WTC11 (cell line): ENCODE data around the gene MICAL3. TPM values are rescaled to one million over a fixed set of nuclear protein-coding genes. Genes with fewer than 3 reads are reported as not detected.
A peak's percentile ranks its signal among the peaks of the same experiment; 100 is the strongest.

ENCODE experiments used
- ATAC-seq: fragments of 200-7000 bp; cut with Tn5 transposase; 2 replicates; pipeline ENCODE4 v1.10.0; 2021; ENCODE audit warnings: mild to moderate bottlenecking, moderate library complexity
- CTCF ChIA-PET: fragments of 300-600 bp; sonication (Branson Sonifier 250); formaldehyde crosslinking; loops from one replicate; lab custom pipeline; 2021; ENCODE audit warnings: antibody characterized with exemption; lab: Charles Lee
- POLR2A ChIA-PET: fragments of 350-600 bp; sonication (Branson Sonifier 250); formaldehyde crosslinking; loops from one replicate; lab custom pipeline; 2021; ENCODE audit warnings: antibody characterized with exemption; lab: Charles Lee
- DNase-seq: peaks from one replicate; pipeline ENCODE4 v3.0.0; 2021; ENCODE audit warnings: low spot score
- H3K27ac Mint-ChIP-seq: 2 replicates; pipeline ENCODE4 v1.8.0; 2021; ENCODE audit warnings: mixed read lengths
- H3K27me3 Mint-ChIP-seq: 2 replicates; pipeline ENCODE4 v1.8.0; 2021; ENCODE audit warnings: low read depth, mild to moderate bottlenecking, moderate library complexity, mixed read lengths
- H3K36me3 Mint-ChIP-seq: 2 replicates; pipeline ENCODE4 v1.8.0; 2021; ENCODE audit warnings: mixed read lengths
- H3K4me1 Mint-ChIP-seq: 2 replicates; pipeline ENCODE4 v1.8.0; 2022; ENCODE audit warnings: mixed read lengths
- H3K4me3 Mint-ChIP-seq: 2 replicates; pipeline ENCODE4 v1.8.0; 2021; ENCODE audit warnings: mild to moderate bottlenecking, moderate library complexity, mixed read lengths
- H3K9me3 Mint-ChIP-seq: 2 replicates; pipeline ENCODE4 v1.8.0; 2021; ENCODE audit warnings: mixed read lengths
- ESRRA ChIP-seq: sonication (generic); formaldehyde crosslinking; IDR thresholded peaks from 2 replicates; pipeline ENCODE4 v1.8.1; 2022; ENCODE audit warnings: mild to moderate bottlenecking, missing genetic modification reagents, borderline replicate concordance
- FOXJ3 ChIP-seq: sonication (generic); formaldehyde crosslinking; IDR thresholded peaks from 2 replicates; pipeline ENCODE4 v1.9.0; 2021; ENCODE audit warnings: missing genetic modification reagents, mild to moderate bottlenecking, borderline replicate concordance
- HMGA2 ChIP-seq: fragments of 250-450 bp; sonication (Bioruptor Pico); IDR thresholded peaks from 2 replicates; pipeline ENCODE4 v1.4.0; 2021; ENCODE audit warnings: mild to moderate bottlenecking, moderate library complexity
- MXD4 ChIP-seq: fragments of 250-450 bp; sonication (Bioruptor Pico); IDR thresholded peaks from 2 replicates; pipeline ENCODE4 v1.8.0; 2021; ENCODE audit warnings: mild to moderate bottlenecking, moderate library complexity, borderline replicate concordance
- MYBL2 ChIP-seq: sonication (generic); formaldehyde crosslinking; IDR thresholded peaks from 2 replicates; pipeline ENCODE4 v1.8.1; 2023; ENCODE audit warnings: mild to moderate bottlenecking, moderate library complexity, missing genetic modification reagents
- NFATC4 ChIP-seq: fragments of 250-450 bp; sonication (Bioruptor Pico); IDR thresholded peaks from 2 replicates; pipeline ENCODE4 v1.9.0; 2021; ENCODE audit warnings: mild to moderate bottlenecking
- NFE2L1 ChIP-seq: sonication (generic); formaldehyde crosslinking; IDR thresholded peaks from 2 replicates; pipeline ENCODE4 v1.8.1; 2023; ENCODE audit warnings: missing genetic modification reagents
- NR1H2 ChIP-seq: sonication (generic); formaldehyde crosslinking; IDR thresholded peaks from 2 replicates; pipeline ENCODE4 v1.9.0; 2021; ENCODE audit warnings: mild to moderate bottlenecking, moderate library complexity, missing genetic modification reagents
- RELA ChIP-seq: sonication (generic); formaldehyde crosslinking; IDR thresholded peaks from 2 replicates; pipeline ENCODE4 v1.8.1; 2022; ENCODE audit warnings: missing genetic modification reagents, mild to moderate bottlenecking, borderline replicate concordance
- SP1 ChIP-seq: sonication (generic); formaldehyde crosslinking; conservative IDR thresholded peaks from 2 replicates; pipeline ENCODE4 v1.8.1; 2022; ENCODE audit warnings: missing genetic modification reagents
- ZMAT4 ChIP-seq: fragments of 250-450 bp; sonication (Bioruptor Pico); IDR thresholded peaks from 2 replicates; pipeline ENCODE4 v1.9.0; 2021; ENCODE audit warnings: mild to moderate bottlenecking
- ZNF138 ChIP-seq: sonication (generic); formaldehyde crosslinking; conservative IDR thresholded peaks from 2 replicates; pipeline ENCODE4 v1.8.1; 2022; ENCODE audit warnings: mild to moderate bottlenecking, moderate library complexity, missing genetic modification reagents
- ZNF219 ChIP-seq: sonication (generic); formaldehyde crosslinking; IDR thresholded peaks from 2 replicates; pipeline ENCODE4 v1.8.0; 2023; ENCODE audit warnings: missing genetic modification reagents, mild to moderate bottlenecking, borderline replicate concordance
- ZNF396 ChIP-seq: fragments of 250-450 bp; sonication (Bioruptor Pico); IDR thresholded peaks from 2 replicates; pipeline ENCODE4 v1.8.0; 2021; ENCODE audit warnings: mild to moderate bottlenecking, moderate library complexity, borderline replicate concordance
- ZNF423 ChIP-seq: fragments of 250-450 bp; sonication (Bioruptor Pico); IDR thresholded peaks from 2 replicates; pipeline ENCODE4 v2.1.2; 2022; ENCODE audit warnings: mild to moderate bottlenecking, moderate library complexity
- ZNF671 ChIP-seq: fragments of 250-450 bp; sonication (Bioruptor Pico); IDR thresholded peaks from 2 replicates; pipeline ENCODE4 v1.8.0; 2021; ENCODE audit warnings: mild to moderate bottlenecking
- ZSCAN18 ChIP-seq: fragments of 250-450 bp; sonication (Bioruptor Pico); IDR thresholded peaks from 2 replicates; pipeline ENCODE4 v2.1.2; 2022; ENCODE audit warnings: mild to moderate bottlenecking, moderate library complexity
- total RNA-seq: library from RNA; stranded (reverse); gene quantifications from 3 replicates; pipeline ENCODE4 v1.2.3, GENCODE V29; 2021
- TF ChIP-seq, protein P1 (sequence below): sonication (generic); formaldehyde crosslinking; IDR thresholded peaks from 2 replicates; pipeline ENCODE4 v1.8.1; 2022; ENCODE audit warnings: low read depth, mild to moderate bottlenecking, moderate library complexity, missing genetic modification reagents, borderline replicate concordance
- TF ChIP-seq, protein P2 (sequence below): fragments of 200-600 bp; IDR thresholded peaks from 2 replicates; pipeline ENCODE4 v1.8.0; 2022; ENCODE audit warnings: antibody characterized with exemption
- TF ChIP-seq, protein P3 (sequence below): sonication (generic); formaldehyde crosslinking; IDR thresholded peaks from 2 replicates; pipeline ENCODE4 v1.8.1; 2022; ENCODE audit warnings: mild to moderate bottlenecking, missing genetic modification reagents, moderate library complexity, borderline replicate concordance
- TF ChIP-seq, protein P4 (sequence below): sonication (generic); formaldehyde crosslinking; conservative IDR thresholded peaks from 2 replicates; pipeline ENCODE4 v1.8.1; 2023; ENCODE audit warnings: mild to moderate bottlenecking, low read depth, missing genetic modification reagents, moderate library complexity

Gene MICAL3
- total RNA-seq, 1 experiment from 2014 or later, result 41.2 TPM

DNA sequence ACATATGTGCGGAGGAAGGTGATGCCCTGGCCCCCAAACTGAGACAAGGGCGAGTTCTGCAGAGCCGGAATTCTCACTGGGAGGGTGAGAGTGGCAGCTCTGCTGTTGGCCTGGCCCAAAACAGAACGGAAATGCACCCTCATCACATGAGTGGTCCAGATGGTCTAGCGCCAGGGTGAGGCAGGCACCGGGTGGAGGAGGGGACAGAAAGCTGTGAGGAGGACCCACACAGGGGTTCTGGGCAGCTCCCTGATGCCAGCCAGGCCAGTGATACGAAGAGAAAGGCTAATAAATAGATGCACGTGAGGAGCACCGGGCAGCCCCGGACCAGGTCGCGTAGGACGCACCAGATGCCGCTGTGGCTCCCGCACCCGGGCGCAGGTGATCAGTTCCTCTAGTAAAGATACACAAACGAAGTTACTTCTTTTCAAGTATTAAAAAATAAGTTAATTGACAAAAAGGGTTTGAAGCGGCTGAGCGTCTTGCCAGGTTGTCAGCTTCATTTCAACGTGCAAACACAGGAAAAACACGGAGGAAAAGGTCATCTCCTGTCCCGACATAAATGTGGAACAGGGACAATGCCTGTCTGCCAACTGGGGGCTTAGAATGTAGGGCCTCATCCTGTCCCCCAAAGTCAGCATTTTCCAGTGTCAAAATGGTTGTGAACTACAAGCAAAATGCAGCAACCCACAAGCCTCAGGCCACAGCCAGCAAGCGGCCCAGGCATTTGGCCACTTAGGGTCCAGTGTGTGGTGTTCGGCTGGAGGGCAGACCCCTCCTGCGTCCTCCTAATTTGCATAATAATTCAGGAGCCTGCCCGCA, 234.8 kb downstream of the MICAL3 start (continued):
- TF ChIP-seq ZSCAN18 (no peak), ZNF219 (CRISPR knock-in tag) (no peak), NR1H2 (CRISPR knock-in tag) (no peak), HMGA2 (no peak), RELA (CRISPR knock-in tag) (no peak), NFE2L1 (CRISPR knock-in tag) (no peak), ZNF423 (CRISPR knock-in tag) (no peak), FOXJ3 (CRISPR knock-in tag) (no peak), MYBL2 (CRISPR knock-in tag) (no peak), MXD4 (CRISPR knock-in tag) (no peak), SP1 (no peak), ZNF138 (CRISPR knock-in tag) (no peak)
- TF ChIP-seq, protein P1, sequence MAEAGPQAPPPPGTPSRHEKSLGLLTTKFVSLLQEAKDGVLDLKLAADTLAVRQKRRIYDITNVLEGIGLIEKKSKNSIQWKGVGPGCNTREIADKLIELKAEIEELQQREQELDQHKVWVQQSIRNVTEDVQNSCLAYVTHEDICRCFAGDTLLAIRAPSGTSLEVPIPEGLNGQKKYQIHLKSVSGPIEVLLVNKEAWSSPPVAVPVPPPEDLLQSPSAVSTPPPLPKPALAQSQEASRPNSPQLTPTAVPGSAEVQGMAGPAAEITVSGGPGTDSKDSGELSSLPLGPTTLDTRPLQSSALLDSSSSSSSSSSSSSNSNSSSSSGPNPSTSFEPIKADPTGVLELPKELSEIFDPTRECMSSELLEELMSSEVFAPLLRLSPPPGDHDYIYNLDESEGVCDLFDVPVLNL (CRISPR knock-in tag), result no peak

- POLR2A ChIA-PET, result interaction anchor here (0.6 to 1.3 kb wide), 2 partner anchors 16 to 1333 kb away, joined by 3 to 4 read pairs; no protein-coding TSS in a partner anchor
- Mint-ChIP-seq H3K4me3 (no peak overlapping the region), H3K4me1 (peaks cover 10% of the 10 kb centered on the region), H3K27ac (no peak overlapping the region), H3K9me3 (no peaks in the 10 kb centered on the region), H3K36me3 (no peaks in the 10 kb centered on the region), H3K27me3 (no peaks in the 10 kb centered on the region)
- CTCF ChIA-PET, result interaction anchor here (0.6 to 7.2 kb wide), 16 partner anchors 10 to 288 kb away, joined by 3 to 302 read pairs (median 4); partner anchors contain the start of gene BID
- no peak for ATAC-seq
- TF ChIP-seq ZNF396, result no peak
- TF ChIP-seq, protein P2, sequence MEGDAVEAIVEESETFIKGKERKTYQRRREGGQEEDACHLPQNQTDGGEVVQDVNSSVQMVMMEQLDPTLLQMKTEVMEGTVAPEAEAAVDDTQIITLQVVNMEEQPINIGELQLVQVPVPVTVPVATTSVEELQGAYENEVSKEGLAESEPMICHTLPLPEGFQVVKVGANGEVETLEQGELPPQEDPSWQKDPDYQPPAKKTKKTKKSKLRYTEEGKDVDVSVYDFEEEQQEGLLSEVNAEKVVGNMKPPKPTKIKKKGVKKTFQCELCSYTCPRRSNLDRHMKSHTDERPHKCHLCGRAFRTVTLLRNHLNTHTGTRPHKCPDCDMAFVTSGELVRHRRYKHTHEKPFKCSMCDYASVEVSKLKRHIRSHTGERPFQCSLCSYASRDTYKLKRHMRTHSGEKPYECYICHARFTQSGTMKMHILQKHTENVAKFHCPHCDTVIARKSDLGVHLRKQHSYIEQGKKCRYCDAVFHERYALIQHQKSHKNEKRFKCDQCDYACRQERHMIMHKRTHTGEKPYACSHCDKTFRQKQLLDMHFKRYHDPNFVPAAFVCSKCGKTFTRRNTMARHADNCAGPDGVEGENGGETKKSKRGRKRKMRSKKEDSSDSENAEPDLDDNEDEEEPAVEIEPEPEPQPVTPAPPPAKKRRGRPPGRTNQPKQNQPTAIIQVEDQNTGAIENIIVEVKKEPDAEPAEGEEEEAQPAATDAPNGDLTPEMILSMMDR, result 0 out of 2 replicates have a peak, but pooled peaks have one; percentile 7
- TF ChIP-seq, all 79 proteins: peak for 1
- DNase-seq, result peak; percentile 52
These were observed 235.6 kb downstream of the MICAL3 start for GRCh38 chr22:17788528-17789378.

DNA sequence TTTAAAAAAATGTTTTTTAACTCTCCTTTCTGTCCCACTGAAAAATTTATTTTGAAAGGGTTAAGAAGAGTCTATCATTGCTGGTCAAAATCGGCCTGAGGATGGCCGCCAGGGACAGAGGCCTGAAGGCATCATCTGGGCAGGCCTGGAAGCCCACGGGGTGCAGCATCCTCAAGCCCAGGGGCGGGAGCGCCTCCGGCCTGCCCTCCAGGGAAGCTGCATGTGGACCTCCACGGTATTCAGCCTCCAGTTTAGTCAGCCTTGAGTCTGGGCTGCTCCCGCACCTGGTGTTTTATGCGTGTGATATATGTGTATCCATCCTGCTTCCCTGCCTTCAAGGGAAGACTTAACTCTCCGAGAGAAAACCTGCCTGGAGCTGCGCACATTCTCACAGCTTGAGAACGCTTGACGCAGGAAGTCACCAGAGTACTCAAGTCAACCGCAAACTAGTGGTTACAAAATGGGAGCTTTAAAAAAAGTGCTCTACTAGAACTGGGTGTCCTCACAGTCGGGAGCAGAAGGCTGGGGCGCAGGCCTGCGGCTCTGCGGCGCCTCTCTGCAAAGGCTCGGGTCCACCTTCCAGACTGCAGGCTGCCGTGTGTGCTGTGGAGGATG, 236.5 kb downstream of the MICAL3 start:
- ChIA-PET POLR2A (interaction anchor here (0.6 to 1.3 kb wide), 2 partner anchors 15 to 66 kb away, joined by 3 to 4 read pairs; no protein-coding TSS in a partner anchor), CTCF (interaction anchor here (1.0 to 7.2 kb wide), 14 partner anchors 9 to 288 kb away, joined by 3 to 302 read pairs (median 4); partner anchors contain the start of gene BID)
- Mint-ChIP-seq H3K9me3 (no peaks in the 10 kb centered on the region), H3K4me1 (peaks cover 10% of the 10 kb centered on the region), H3K4me3 (no peak overlapping the region), H3K27ac (no peak overlapping the region), H3K36me3 (no peaks in the 10 kb centered on the region), H3K27me3 (no peaks in the 10 kb centered on the region)
- TF ChIP-seq ZNF671 (CRISPR knock-in tag) (no peak), ZMAT4 (CRISPR knock-in tag) (no peak), ESRRA (CRISPR knock-in tag) (no peak), NFATC4 (CRISPR knock-in tag) (no peak)
- TF ChIP-seq, protein P3, sequence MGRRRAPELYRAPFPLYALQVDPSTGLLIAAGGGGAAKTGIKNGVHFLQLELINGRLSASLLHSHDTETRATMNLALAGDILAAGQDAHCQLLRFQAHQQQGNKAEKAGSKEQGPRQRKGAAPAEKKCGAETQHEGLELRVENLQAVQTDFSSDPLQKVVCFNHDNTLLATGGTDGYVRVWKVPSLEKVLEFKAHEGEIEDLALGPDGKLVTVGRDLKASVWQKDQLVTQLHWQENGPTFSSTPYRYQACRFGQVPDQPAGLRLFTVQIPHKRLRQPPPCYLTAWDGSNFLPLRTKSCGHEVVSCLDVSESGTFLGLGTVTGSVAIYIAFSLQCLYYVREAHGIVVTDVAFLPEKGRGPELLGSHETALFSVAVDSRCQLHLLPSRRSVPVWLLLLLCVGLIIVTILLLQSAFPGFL (CRISPR knock-in tag), result no peak
- TF ChIP-seq, protein P4, sequence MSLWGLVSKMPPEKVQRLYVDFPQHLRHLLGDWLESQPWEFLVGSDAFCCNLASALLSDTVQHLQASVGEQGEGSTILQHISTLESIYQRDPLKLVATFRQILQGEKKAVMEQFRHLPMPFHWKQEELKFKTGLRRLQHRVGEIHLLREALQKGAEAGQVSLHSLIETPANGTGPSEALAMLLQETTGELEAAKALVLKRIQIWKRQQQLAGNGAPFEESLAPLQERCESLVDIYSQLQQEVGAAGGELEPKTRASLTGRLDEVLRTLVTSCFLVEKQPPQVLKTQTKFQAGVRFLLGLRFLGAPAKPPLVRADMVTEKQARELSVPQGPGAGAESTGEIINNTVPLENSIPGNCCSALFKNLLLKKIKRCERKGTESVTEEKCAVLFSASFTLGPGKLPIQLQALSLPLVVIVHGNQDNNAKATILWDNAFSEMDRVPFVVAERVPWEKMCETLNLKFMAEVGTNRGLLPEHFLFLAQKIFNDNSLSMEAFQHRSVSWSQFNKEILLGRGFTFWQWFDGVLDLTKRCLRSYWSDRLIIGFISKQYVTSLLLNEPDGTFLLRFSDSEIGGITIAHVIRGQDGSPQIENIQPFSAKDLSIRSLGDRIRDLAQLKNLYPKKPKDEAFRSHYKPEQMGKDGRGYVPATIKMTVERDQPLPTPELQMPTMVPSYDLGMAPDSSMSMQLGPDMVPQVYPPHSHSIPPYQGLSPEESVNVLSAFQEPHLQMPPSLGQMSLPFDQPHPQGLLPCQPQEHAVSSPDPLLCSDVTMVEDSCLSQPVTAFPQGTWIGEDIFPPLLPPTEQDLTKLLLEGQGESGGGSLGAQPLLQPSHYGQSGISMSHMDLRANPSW, result no peak
- DNase-seq (no peak), ATAC-seq (no peak)
